H1 (cell line): ENCODE data around the gene DNM2. TPM values are rescaled to one million over a fixed set of nuclear protein-coding genes. Genes with fewer than 3 reads are reported as not detected.

ENCODE experiments used
- RBBP5 ChIP-seq: IDR thresholded peaks from 2 replicates; pipeline ENCODE4 v1.7.1; 2012; ENCODE audit warnings: low read depth, mild to moderate bottlenecking, inconsistent platforms, low read length, moderate library complexity, borderline replicate concordance
- polyA plus RNA-seq, 7 experiments: library from polyadenylated mRNA; depleted of rRNA in 3 of 7; stranded (reverse) in 5 of 7; unstranded in 2 of 7; fragments of >200 nt in 5 of 7; fragments of 200-250 nt in 2 of 7; gene quantifications; 1 replicate in 5 of 7; 2 replicates in 1 of 7; 4 replicates in 1 of 7; pipeline versions ENCODE4 v1.2.1 to v1.2.3, GENCODE V29; 2011 to 2013; ENCODE audit warnings: missing spikeins in 2 of 7, mixed read lengths in 2 of 7
- total RNA-seq: library from RNA; stranded (reverse); fragmentation: NEBNext Ultra II Directional; extraction: Animal tissue kit (Norgen Biotek cat#: 25700); gene quantifications from 2 replicates; pipeline ENCODE4 v1.2.1, GENCODE V29; 2021
- TF ChIP-seq, protein P1 (sequence below): fragments of 300-600 bp; sonication (generic); IDR thresholded peaks from 2 replicates; pipeline ENCODE4 v1.7.1; 2012; ENCODE audit warnings: low read length, moderate library complexity, mild to moderate bottlenecking, inconsistent platforms; ENCODE audit not compliant: insufficient replicate concordance

The DNM2 gene
- total and polyA plus RNA-seq, 2 of the 8 experiments (the other 6 are each of a cell fraction or from before 2014, with no cell fraction given), result 61.9 to 120 TPM

DNA sequence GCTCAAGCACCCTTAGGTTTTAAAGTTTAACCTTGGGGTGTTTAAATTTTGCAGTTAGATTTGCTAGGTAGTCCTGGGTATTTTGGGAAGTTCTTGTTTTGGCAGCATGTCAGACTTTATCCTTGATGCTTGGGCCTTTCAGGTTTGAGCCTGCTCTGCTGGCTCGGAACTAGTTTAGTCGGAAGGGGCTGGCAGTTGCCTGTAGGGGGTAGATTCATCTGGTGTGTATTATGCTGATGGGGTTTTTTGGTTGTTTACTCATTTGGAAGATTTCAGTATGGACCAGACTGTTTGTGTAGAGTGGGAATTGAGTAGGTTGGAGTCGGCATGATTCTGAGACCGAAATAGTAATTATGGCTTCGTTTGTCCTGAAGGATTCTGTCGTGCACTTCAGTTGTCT is 48.6 kb upstream of the DNM2 start (continued):
- TF ChIP-seq, protein P1, sequence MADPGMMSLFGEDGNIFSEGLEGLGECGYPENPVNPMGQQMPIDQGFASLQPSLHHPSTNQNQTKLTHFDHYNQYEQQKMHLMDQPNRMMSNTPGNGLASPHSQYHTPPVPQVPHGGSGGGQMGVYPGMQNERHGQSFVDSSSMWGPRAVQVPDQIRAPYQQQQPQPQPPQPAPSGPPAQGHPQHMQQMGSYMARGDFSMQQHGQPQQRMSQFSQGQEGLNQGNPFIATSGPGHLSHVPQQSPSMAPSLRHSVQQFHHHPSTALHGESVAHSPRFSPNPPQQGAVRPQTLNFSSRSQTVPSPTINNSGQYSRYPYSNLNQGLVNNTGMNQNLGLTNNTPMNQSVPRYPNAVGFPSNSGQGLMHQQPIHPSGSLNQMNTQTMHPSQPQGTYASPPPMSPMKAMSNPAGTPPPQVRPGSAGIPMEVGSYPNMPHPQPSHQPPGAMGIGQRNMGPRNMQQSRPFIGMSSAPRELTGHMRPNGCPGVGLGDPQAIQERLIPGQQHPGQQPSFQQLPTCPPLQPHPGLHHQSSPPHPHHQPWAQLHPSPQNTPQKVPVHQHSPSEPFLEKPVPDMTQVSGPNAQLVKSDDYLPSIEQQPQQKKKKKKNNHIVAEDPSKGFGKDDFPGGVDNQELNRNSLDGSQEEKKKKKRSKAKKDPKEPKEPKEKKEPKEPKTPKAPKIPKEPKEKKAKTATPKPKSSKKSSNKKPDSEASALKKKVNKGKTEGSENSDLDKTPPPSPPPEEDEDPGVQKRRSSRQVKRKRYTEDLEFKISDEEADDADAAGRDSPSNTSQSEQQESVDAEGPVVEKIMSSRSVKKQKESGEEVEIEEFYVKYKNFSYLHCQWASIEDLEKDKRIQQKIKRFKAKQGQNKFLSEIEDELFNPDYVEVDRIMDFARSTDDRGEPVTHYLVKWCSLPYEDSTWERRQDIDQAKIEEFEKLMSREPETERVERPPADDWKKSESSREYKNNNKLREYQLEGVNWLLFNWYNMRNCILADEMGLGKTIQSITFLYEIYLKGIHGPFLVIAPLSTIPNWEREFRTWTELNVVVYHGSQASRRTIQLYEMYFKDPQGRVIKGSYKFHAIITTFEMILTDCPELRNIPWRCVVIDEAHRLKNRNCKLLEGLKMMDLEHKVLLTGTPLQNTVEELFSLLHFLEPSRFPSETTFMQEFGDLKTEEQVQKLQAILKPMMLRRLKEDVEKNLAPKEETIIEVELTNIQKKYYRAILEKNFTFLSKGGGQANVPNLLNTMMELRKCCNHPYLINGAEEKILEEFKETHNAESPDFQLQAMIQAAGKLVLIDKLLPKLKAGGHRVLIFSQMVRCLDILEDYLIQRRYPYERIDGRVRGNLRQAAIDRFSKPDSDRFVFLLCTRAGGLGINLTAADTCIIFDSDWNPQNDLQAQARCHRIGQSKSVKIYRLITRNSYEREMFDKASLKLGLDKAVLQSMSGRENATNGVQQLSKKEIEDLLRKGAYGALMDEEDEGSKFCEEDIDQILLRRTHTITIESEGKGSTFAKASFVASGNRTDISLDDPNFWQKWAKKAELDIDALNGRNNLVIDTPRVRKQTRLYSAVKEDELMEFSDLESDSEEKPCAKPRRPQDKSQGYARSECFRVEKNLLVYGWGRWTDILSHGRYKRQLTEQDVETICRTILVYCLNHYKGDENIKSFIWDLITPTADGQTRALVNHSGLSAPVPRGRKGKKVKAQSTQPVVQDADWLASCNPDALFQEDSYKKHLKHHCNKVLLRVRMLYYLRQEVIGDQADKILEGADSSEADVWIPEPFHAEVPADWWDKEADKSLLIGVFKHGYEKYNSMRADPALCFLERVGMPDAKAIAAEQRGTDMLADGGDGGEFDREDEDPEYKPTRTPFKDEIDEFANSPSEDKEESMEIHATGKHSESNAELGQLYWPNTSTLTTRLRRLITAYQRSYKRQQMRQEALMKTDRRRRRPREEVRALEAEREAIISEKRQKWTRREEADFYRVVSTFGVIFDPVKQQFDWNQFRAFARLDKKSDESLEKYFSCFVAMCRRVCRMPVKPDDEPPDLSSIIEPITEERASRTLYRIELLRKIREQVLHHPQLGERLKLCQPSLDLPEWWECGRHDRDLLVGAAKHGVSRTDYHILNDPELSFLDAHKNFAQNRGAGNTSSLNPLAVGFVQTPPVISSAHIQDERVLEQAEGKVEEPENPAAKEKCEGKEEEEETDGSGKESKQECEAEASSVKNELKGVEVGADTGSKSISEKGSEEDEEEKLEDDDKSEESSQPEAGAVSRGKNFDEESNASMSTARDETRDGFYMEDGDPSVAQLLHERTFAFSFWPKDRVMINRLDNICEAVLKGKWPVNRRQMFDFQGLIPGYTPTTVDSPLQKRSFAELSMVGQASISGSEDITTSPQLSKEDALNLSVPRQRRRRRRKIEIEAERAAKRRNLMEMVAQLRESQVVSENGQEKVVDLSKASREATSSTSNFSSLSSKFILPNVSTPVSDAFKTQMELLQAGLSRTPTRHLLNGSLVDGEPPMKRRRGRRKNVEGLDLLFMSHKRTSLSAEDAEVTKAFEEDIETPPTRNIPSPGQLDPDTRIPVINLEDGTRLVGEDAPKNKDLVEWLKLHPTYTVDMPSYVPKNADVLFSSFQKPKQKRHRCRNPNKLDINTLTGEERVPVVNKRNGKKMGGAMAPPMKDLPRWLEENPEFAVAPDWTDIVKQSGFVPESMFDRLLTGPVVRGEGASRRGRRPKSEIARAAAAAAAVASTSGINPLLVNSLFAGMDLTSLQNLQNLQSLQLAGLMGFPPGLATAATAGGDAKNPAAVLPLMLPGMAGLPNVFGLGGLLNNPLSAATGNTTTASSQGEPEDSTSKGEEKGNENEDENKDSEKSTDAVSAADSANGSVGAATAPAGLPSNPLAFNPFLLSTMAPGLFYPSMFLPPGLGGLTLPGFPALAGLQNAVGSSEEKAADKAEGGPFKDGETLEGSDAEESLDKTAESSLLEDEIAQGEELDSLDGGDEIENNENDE, result no peak
- TF ChIP-seq RBBP5, result no peak
